HT1080 (cell line): Measurements from ENCODE around the gene B4GALT3. TPM values are rescaled to one million over a fixed set of nuclear protein-coding genes. Genes with fewer than 3 reads are reported as not detected.
A peak's percentile ranks its signal among the peaks of the same experiment; 100 is the strongest.

Experiments used
- DNase-seq: peaks from one replicate; pipeline ENCODE4 v3.0.0-alpha.2; 2015; ENCODE audit warnings: low read depth
- total RNA-seq: library from RNA; depleted of rRNA; stranded (reverse); fragments of >200 nt; shearing (Covaris generic); gene quantifications from 2 replicates; pipeline ENCODE4 v1.2.3, GENCODE V29; 2014

The B4GALT3 gene
- total RNA-seq, 1 experiment from 2014 or later: 89.1 TPM

- no peak for DNase-seq
These were observed 29.3 kb upstream of the B4GALT3 start for GRCh38 chr1:161206411-161207140.

DNA sequence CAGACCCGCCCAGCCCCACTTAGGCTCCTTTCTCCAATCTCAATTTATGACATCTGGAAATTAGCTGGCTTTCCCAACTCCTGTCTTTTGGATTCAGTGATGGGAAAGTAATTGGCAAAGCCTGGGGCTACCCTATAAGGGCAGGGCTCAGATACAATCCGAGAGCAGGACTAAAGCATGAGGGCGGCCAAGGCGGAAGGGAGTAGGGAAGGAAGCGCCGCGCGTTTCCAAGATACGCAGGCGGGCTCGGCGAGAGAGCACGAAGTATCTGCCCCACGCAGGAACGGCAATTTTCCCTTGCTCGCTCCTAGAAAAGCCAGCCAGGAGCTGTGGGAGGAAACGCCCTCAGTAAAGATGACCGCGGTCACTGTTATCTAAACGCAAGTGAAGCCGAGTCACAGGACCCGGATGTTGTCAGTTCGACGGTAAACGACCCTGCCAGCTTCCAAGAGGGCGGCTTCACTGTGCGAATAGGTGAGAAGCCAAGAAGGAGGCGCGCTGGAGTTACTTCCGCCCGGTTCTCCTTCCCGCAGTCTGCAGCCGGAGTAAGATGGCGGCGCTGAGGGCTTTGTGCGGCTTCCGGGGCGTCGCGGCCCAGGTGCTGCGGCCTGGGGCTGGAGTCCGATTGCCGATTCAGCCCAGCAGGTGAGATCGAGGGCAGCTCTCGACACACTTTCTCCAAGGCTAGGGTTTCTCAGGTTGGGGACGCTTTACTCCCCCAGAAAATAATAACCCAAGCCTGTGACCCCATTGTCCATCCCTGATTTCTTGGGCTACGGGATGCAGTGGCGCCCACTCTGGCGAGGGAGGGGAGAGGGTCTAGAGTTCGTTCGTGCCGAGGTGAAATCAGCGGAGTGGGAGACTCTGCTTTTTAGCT, 24.8 kb upstream of the B4GALT3 start, which contains the start of gene NDUFS2:
NDUFS2 (plus strand) TSS at position 532 of the 877 bp plus-strand sequence; CDS start at position 551, 19 bp downstream.
- peak; percentile 98 for DNase-seq

DNA sequence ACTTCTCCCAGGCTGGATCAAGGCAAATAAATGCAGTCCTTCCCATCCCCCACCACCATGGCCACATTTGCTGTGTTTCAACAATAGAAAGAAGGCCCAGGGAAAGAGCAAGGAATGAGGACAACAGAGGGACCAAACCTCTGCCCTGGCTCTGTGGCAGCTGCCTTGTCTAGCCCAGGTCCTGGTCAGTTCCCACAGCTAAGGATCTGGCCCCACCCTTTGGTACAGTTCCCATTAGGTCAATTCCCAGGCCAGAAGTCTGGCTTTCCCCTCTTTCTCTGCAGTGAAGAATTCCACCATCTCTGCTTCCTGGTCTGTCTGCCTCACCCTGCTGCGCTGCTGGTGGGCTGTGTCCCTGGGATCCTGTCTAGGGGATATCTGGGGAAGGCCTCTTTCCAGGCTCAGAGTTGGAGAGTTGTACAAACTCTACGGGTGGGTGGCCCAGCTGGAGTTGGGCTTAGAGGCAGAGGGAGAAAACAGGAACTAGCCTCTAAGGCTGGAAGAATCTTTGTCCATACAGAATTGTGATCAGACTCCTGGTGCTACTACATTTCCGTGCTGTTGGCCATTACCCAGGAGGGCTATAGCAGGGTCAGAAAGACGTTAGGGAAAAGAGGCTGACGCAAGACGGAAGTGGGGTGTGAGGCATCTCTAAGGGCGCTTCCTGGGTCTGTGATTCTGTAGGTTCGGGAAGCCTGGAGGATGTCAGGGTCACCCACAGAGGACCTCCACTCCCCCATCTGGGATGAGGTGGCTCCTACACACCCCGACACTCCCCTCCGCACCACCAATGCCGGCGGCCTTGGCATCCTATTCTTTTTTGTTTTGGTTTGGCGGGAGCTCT, 23.9 kb upstream of the B4GALT3 start:
- peak; percentile 84 for DNase-seq

- peak; percentile 34 for DNase-seq
These were observed 23.2 kb upstream of the B4GALT3 start for GRCh38 chr1:161200421-161200991.

DNA sequence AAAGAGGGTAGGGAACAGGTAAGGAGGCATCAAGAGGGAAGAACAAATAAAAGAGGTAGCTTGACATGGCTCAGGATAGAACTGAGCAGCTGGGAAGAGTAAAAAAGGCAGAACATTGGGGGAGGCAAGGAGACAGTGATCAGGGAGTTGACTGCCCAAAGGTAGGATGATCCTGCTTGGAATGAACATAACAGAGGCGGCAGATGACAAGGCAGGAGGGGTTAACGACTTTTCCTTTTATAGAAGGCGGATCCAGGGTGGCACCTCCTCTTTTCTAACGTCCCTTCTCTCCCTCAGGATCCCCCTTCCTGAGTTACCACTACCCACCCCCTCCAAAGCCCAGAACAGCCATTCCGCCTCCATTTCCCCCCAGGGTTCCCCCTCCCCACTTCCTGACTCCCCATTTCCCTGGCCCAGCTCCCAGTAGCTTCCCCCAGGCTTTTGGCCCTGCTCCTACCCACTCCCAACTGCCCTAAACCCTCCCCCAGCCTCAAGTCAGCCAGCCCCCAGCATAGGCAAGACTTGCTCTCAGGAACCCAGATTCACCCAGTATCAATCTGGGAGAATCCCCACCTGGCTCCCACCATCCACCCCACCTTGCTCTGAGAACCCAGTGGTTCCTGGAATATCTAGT, 22.3 kb upstream of the B4GALT3 start:
- DNase-seq: no peak

DNA sequence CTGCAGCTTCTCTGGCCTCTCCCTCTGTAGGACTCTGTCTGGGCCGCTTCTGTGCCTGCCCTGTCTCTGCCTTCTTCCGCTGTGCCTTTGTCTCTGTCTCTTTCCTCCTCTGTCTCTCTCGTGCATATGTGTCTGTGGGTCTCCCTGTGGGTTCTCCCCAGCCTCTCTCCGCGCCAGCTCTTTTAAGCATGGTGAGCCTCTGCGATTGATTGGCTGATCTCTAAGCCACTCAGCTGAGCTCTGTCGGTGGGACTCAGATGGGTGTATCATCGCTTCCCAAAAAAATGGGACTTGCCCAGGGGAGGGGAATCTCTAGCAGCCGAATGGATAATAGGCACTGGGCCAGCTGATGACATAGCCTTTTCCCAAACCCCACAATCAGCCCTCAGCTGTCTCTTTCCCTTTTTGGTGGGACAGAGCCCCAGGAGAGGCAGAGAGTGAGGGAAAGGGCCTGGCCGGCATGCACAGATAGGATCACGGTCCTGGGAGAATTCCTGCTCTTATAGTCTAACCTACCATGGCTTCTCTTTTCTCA, 21.7 kb upstream of the B4GALT3 start, which contains the start of gene ADAMTS4:
ADAMTS4 (minus strand) TSS at position 158 of the 535 bp plus-strand sequence. CDS start 427 bp downstream, outside the sequence.
- no peak for DNase-seq

DNA sequence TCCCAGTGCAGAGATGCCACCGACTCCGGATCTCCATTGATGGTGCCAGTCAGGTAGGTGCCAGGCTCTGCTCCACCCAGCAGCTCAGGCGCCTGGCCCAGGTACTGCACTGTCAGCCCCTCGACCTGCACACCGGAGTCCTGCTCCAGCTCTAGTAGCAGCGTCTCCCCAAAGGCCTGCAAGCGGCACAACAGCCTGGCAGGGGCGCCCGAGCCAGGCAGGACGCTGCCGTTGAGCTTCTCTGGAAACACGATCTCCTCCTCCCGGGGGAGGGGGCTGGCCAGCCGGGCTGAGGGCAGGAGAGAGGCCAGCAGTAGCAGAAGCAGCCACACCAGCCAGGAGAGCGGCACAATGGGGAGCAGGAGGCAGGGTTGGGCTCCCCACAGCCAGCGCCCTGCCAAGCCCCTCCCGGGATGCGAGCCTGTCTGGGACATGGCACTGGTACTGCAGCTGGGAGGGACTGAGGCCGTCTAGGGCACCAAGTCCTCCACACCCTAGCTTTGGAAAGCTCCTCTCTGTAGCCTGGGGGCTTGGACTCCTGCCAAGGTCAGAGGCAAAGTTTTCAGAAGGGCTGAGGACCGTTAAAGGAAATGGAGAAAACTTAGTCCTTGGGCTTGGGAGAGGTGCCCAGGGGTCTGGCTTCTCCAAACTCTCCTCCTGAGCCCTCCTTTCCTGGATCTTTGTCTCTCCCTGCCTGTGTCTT, 21.0 kb upstream of the B4GALT3 start:
- DNase-seq: no peak

DNA sequence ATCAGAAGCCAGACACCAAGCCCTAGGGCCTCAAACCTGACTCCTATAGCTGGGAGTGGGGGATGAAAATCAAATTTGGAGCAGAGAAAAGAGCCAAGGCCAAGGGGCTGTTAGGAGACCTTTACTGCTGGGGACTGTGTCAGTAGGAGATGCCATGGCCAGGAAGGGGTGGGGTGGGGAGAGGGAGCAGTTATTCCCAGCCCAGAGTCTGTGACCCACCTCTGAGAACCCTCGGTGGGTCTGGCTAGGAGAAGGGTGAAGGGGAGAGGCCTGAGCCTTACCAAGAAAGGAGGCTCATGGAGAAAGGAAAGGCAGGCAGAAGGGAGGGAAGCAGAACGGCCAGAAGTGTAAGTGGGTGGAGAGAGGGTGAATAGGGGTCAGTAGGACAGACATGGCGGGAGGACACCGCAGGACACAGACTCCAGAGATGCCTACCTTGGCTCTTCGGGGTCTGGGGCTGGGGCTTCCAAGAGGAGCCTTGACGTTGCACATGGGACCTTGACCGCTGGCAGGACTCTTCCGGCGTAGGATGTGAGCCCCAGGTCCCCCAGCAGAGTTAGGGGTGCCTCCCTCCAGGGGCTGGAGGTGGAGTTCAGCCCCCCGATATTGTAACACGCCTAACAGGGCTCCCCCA, 20.4 kb upstream of the B4GALT3 start:
- DNase-seq: no peak

GRCh38 chr1:161196521-161197451, 19.5 kb upstream of the B4GALT3 start:
- DNase-seq: no peak

DNA sequence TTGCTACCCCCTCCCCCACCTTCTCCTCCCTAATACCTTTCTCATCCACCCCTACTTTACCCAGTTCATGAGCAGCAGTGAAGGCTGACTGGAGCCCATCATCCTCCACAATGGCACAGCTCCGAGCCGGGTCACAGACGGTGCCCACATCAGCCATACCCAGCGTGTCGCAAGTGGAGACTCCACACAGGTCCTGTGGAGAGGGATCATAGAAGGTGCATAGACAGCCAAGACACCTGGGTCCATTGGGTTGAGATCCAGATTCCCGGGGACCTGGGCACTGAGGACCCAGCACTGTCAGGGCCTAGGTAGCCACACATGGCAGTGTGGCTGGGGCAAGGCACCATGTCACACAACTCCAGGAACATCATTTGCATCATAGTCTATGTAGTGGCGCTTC, 18.8 kb upstream of the B4GALT3 start:
- DNase-seq: no peak

GRCh38 chr1:161195171-161195570, 17.9 kb upstream of the B4GALT3 start:
- DNase-seq: no peak

DNA sequence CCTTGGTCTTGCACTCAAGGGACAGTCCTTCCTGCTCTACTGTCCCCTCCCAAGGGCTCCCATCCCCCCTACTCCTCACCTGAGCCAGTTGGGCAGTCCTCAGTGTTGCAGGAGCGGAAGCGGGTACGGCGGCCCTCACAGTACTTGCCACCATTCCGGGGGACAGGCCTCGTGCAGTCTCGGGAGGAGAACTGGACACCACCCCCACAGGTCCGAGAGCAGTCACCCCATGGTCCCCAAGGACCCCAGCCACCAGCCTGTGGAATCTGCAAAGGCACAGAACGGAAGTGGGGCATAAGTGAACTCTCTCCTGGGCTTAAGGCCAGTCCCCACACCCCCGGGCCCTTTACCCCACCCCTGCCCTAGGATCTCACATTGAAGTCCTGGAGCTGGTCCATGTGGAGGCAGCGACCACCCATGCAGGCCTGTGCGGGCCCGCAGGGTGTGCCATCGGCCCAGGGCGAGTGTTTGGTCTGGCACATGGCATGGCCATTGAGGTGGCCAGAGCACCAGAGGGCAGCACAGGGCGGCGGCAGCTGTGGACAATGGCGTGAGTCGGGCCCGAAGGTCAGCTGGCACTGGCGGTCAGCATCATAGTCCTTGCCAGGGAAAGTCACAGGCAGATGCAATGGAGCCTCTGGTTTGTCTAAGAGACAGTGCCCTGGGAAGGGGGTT, 16.4 kb upstream of the B4GALT3 start:
- DNase-seq: no peak

GRCh38 chr1:161192476-161193465, 15.5 kb upstream of the B4GALT3 start:
- DNase-seq: peak; percentile 70

DNA sequence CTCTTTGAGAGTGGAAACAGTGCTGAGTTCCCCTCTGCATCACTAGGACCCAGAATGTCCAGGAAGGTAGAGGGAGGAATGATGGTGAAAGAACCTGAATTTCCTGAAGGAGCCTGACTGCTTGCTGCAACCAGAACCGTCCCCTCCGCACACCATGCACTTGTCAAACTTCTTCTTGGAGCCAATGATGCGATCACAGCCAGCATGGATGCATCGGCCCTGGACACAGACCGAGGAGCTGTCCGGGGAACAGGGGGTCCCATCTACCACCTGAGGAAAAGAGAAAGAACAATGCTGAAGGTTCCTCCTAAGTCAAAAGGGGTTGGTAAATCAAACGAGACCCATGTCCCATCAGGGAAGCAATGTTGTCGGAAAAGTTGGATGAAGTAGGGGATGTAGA, 14.7 kb upstream of the B4GALT3 start:
- DNase-seq: no peak

DNA sequence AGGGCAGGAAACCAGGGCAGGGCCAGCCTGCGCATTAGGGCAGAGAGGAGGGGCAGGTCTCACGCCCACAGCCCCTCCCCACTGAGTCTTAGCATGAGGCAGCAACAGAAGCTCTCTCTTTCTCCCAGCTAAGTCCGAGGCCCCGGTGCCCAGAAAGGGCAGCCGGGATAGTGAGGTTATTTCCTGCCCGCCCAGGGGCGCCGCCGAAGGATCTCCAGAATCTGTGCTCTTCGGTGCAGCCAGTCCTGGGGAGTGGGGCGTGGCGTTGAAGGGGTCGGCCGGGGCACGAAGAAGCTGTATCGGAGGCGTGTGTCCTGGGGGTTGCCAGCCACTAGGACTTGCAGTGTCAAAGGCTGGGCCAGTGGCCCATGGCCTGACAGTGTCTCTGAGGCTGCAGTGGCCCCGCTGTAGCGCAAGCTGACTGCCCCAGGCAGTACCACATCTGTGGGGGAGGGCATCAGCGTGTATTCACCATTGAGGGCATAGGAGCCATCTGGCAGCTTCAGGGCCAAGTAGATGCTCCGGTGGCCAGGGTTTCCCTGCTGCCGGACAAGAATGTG, 13.7 kb upstream of the B4GALT3 start:
- DNase-seq: no peak

DNA sequence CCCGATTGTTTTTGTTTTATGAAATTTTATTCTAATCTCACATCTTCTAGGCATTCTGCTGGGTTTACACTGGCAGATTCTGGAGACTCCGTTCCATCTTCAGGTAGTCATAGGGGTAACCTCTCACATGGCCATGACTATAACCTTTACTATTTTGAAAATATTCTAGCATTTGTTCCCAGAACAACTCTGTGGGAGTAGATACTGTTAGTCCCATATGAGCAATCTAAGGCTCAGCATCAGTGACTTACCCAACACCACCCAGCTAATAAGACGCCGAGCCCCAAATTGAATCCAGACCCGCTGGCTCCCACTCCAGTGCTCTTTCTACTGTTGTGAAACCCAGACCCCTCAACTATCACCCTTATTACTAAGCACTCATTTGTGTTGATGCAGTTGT, 11.7 kb upstream of the B4GALT3 start:
- no peak for DNase-seq
